Right lobe of liver (tissue), 6 donors: Measurements from ENCODE around the gene TNFSF12. TPM values are rescaled to one million over a fixed set of nuclear protein-coding genes. Genes with fewer than 3 reads are reported as not detected.

ENCODE experiments used
- ATAC-seq, 4 donors: fragments of 200-7000 bp; cut with Tn5 transposase; one replicate each; pipeline ENCODE4 v1.9.1; 2020; ENCODE audit warnings: mild to moderate bottlenecking in 4 of 4, moderate library complexity in 4 of 4
- DNase-seq, 3 donors: peaks; one replicate each; pipeline ENCODE4 v3.0.0-alpha.2; 2020
- H3K27ac ChIP-seq, 3 donors: fragments of 200-600 bp; one replicate each; pipeline ENCODE4 v1.8.0; 2022
- H3K27me3 ChIP-seq, 2 donors: fragments of 200-600 bp; one replicate each; pipeline ENCODE4 v1.8.0; 2022
- H3K36me3 ChIP-seq, 4 donors: fragments of 200-600 bp; sonication (generic) in 1 of 4; one replicate each; pipeline versions ENCODE4 v1.5.1 to v1.8.0; 2017 to 2022; ENCODE audit warnings: control low read depth in 1 of 4
- H3K4me1 ChIP-seq, 4 donors: fragments of 200-600 bp; sonication (generic) in 1 of 4; one replicate each; pipeline versions ENCODE4 v1.5.1 to v1.8.0; 2017 to 2022; ENCODE audit warnings: control low read depth in 1 of 4
- H3K4me3 ChIP-seq, 3 donors: fragments of 200-600 bp; one replicate each; pipeline ENCODE4 v1.8.0; 2022
- H3K9me3 ChIP-seq, 4 donors: fragments of 200-600 bp; sonication (generic) in 1 of 4; one replicate each; pipeline versions ENCODE4 v1.5.1 to v1.8.0; 2017 to 2022; ENCODE audit warnings: control low read depth in 1 of 4
- CTCF ChIP-seq, 4 donors: fragments of 200-600 bp in 3 of 4; fragments of 450-650 bp in 1 of 4; IDR thresholded peaks; one replicate each; pipeline versions ENCODE4 v1.5.1 to v1.8.0; 2016 to 2022; ENCODE audit warnings: antibody characterized with exemption in 4 of 4, mild to moderate bottlenecking in 2 of 4
- POLR2A ChIP-seq: fragments of 450-650 bp; IDR thresholded peaks from one replicate; pipeline ENCODE4 v1.6.1; 2017; ENCODE audit warnings: antibody characterized with exemption, mild to moderate bottlenecking
- WGBS: methylation state at CpG from one replicate; pipeline ENCODE4 v1.1.6; 2018; ENCODE audit warnings: low coverage, low lambda C conversion rate; ENCODE audit not compliant: insufficient coverage; ENCODE audit errors: missing lambda C conversion rate; 5-methylcytosine and 5-hydroxymethylcytosine counted together
- intact Hi-C, 2 donors: fragments of 100-400 bp; cut with DNase I; formaldehyde crosslinking; loops; one replicate each; pipeline versions ENCODE4 v1.11.2 to v1.14.1; 2022
- total RNA-seq, 6 experiments: library from RNA; depleted of rRNA in 2 of 6; stranded (reverse); fragments of >200 nt in 2 of 6; fragmentation: NEBNext Ultra II Directional in 3 of 6; extraction: Animal tissue kit (Norgen Biotek cat#: 25700) in 3 of 6; gene quantifications; one replicate each; pipeline versions ENCODE4 v1.1.0 to v1.2.4, GENCODE V29; 2016 to 2023
- donor health status: DM: no; HTN: yes; CAD: no.
- donor health status: DM: no; HTN: no; CAD: no.
- donor health status: DM: no; HTN: no; CAD: no.
- donor health status: DM: no; HTN: yes; CAD: no.
- donor health status: DM: no; HTN: yes; CAD: no.

TNFSF12 gene
- total RNA-seq, 6 experiments from 2014 or later, result 6.1 to 14.7 (median 11.4) TPM

GRCh38 chr17:7502987-7503386 is 45.9 kb upstream of the TNFSF12 start:
- Histone ChIP-seq H3K9me3 (no peaks in the 10 kb centered on the region), H3K4me3 (no peak overlapping the region), H3K27ac (no peak overlapping the region), H3K27me3 (no peaks in the 10 kb centered on the region), H3K36me3 (peaks cover 21 to 97% (median 67%) of the 10 kb centered on the region in 4 donors), H3K4me1 (no peaks in the 10 kb centered on the region)
- intact Hi-C loops, result no loop called here
- DNase-seq (no peak), ATAC-seq (peak; percentile 25 to 53 (median 36))
- TF ChIP-seq POLR2A (no peak), CTCF (IDR thresholded peaks at IDR 0.05) (peak in 3 of 4 donors; percentile 14 to 29 (median 25))
- 84% methylated on average over 10 of the region's 14 CpGs for WGBS

GRCh38 chr17:7503521-7503920 is 45.3 kb upstream of the TNFSF12 start:
- Histone ChIP-seq H3K27ac (no peak overlapping the region), H3K27me3 (no peaks in the 10 kb centered on the region), H3K9me3 (no peaks in the 10 kb centered on the region), H3K4me1 (no peaks in the 10 kb centered on the region), H3K36me3 (peaks cover 21 to 97% (median 67%) of the 10 kb centered on the region in 4 donors), H3K4me3 (no peak overlapping the region)
- ATAC-seq (no peak), DNase-seq (no peak)
- WGBS, result 100% methylated on average over 4 of the region's 8 CpGs
- TF ChIP-seq CTCF (IDR thresholded peaks at IDR 0.05) (no peak), POLR2A (no peak)
- intact Hi-C loops, result no loop called here

- peaks cover 10 to 94% (median 57%) of the 10 kb centered on the region in 4 donors for H3K36me3 ChIP-seq
- no peaks in the 10 kb centered on the region for H3K9me3 ChIP-seq
- no peaks in the 10 kb centered on the region for H3K27me3 ChIP-seq
- no peaks in the 10 kb centered on the region for H3K4me1 ChIP-seq
- TF ChIP-seq POLR2A, result no peak
- no peak for TF ChIP-seq CTCF (IDR thresholded peaks at IDR 0.05)
- ATAC-seq (no peak), DNase-seq (no peak)
- no peak overlapping the region for H3K27ac ChIP-seq
- WGBS, result 93% methylated on average over 6 of the region's 11 CpGs
- intact Hi-C loops, result no loop called here
- H3K4me3 ChIP-seq, result no peak overlapping the region
Observed at GRCh38 chr17:7508145-7508544, 40.7 kb upstream of the TNFSF12 start.

GRCh38 chr17:7508846-7509245 is 40.0 kb upstream of the TNFSF12 start:
- Histone ChIP-seq H3K4me1 (no peaks in the 10 kb centered on the region), H3K4me3 (no peak overlapping the region), H3K27me3 (no peaks in the 10 kb centered on the region), H3K36me3 (peaks cover 4 to 94% (median 52%) of the 10 kb centered on the region in 4 donors), H3K27ac (no peak overlapping the region), H3K9me3 (no peaks in the 10 kb centered on the region)
- WGBS, result 80% methylated on average over 1 of the region's 9 CpGs
- intact Hi-C loops, result no loop called here
- ATAC-seq, result no peak
- no peak for DNase-seq
- TF ChIP-seq POLR2A, result no peak
- TF ChIP-seq CTCF (IDR thresholded peaks at IDR 0.05), result no peak

GRCh38 chr17:7509937-7510336 is 38.9 kb upstream of the TNFSF12 start:
- ATAC-seq, result no peak
- intact Hi-C loops, result loop anchor here (5.0 to 10.0 kb wide), 3 partner anchors 52 to 155 kb away; partner anchors contain the start of genes SENP3 (in 2 of the 2), KCTD11 (in 1 of the 2) and TMEM95 (in 1 of the 2)
- no peak for DNase-seq
- Histone ChIP-seq H3K27ac (no peak overlapping the region), H3K4me1 (peaks cover 0 to 2% (median 0%) of the 10 kb centered on the region in 4 donors), H3K4me3 (no peak overlapping the region), H3K9me3 (no peaks in the 10 kb centered on the region), H3K36me3 (peaks cover 4 to 83% (median 43%) of the 10 kb centered on the region in 4 donors), H3K27me3 (no peaks in the 10 kb centered on the region)
- TF ChIP-seq POLR2A (no peak), CTCF (IDR thresholded peaks at IDR 0.05) (no peak)
- 53% methylated on average over 4 of the region's 5 CpGs for WGBS
